ENCODE measurements around the gene YES1. TPM values are rescaled to one million over a fixed set of nuclear protein-coding genes. Genes with fewer than 3 reads are reported as not detected.
"Not testable (repeated sequence)": the region's sequence is repeated elsewhere in the genome, so short reads cannot be mapped to it uniquely, and the experiment has no call there.

Gene YES1
- total RNA-seq, 2 donors from 2014 or later = 41.2 to 50.4 TPM

DNA sequence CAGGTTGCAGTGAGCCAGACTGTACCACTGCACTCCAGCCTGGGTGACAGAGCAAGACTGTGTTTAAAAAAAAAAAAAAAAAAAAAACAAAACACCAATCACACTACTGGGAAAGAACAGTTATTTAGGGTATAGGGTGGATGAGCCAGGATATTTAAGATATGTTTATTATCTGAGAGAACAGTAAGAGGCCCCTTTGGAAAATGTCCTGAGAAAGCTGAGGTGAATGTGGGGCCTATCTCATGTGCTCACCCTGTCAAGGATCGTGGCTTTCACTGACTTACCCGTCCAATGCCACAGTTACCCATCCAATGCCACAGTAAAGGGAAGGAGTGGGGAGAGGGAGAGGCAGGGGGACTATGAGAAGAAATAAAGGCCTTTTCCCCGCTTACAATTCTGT is 79.7 kb downstream of the YES1 start:
- H3K27me3 ChIP-seq (replicated peaks; ENCODE audit: insufficient read depth) = no peaks in the 10 kb centered on the region
- TF ChIP-seq, protein P1, sequence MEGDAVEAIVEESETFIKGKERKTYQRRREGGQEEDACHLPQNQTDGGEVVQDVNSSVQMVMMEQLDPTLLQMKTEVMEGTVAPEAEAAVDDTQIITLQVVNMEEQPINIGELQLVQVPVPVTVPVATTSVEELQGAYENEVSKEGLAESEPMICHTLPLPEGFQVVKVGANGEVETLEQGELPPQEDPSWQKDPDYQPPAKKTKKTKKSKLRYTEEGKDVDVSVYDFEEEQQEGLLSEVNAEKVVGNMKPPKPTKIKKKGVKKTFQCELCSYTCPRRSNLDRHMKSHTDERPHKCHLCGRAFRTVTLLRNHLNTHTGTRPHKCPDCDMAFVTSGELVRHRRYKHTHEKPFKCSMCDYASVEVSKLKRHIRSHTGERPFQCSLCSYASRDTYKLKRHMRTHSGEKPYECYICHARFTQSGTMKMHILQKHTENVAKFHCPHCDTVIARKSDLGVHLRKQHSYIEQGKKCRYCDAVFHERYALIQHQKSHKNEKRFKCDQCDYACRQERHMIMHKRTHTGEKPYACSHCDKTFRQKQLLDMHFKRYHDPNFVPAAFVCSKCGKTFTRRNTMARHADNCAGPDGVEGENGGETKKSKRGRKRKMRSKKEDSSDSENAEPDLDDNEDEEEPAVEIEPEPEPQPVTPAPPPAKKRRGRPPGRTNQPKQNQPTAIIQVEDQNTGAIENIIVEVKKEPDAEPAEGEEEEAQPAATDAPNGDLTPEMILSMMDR (IDR thresholded peaks at IDR 0.05) = no peak
- H3K4me3 ChIP-seq = no peak overlapping the region
- H3K9me3 ChIP-seq = no peaks in the 10 kb centered on the region
- no peak for ATAC-seq (ENCODE audit: insufficient number of reproducible peaks, low FRiP score, low read depth)
- peaks cover 2% of the 10 kb centered on the region for H3K36me3 ChIP-seq
- no peaks in the 10 kb centered on the region for H3K4me1 ChIP-seq (ENCODE audit: control insufficient read depth in 1 of 2, low read depth in 2 of 2)
- H3K27ac ChIP-seq = no peak overlapping the region
- no peak for DNase-seq (ENCODE audit: low spot score)

DNA sequence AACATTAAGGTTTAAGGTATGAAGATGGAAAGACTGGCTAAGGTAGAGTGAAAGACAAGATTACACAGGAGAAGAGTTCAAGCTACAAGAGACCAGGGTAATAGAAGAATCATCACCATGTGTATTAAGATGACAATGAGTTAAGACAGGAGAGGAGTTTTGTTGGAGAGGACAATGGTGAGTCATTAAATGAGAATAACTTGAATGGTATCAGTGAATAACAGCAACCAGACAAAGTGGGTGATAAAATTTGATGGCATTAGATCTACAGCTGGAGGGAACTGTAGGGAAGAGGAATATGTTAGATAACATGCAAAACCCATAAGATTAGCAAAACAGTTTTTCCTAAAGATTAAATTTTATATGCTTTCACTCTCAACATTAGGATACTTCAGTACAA is 80.9 kb downstream of the YES1 start:
- Histone ChIP-seq H3K36me3 (peaks cover 2% of the 10 kb centered on the region), H3K9me3 (no peaks in the 10 kb centered on the region), H3K27ac (no peak overlapping the region), H3K4me1 (ENCODE audit: control insufficient read depth in 1 of 2, low read depth in 2 of 2) (no peaks in the 10 kb centered on the region), H3K27me3 (replicated peaks; ENCODE audit: insufficient read depth) (no peaks in the 10 kb centered on the region), H3K4me3 (no peak overlapping the region)
- ATAC-seq (ENCODE audit: insufficient number of reproducible peaks, low FRiP score, low read depth) = no peak
- DNase-seq (ENCODE audit: low spot score) = no peak
- TF ChIP-seq, protein P1 (IDR thresholded peaks at IDR 0.05) = no peak

DNA sequence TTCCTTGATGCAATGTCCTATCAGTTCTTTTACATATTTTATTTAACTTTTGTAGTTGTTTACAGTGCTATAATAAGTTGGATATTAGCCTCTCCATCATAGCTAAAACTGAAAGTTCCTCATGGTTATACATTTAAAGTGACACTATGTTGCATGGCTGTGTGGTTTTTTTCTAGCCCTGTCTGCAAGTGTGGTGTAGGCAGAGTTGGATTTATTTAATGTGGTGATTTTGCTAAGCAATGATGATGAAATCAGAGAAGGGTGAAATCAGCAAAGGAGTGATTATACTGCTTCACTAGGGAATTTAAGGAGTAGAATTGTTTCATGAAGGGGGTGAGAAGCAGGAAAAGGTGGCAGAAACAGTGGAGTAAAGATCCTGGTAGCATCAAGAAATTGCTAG is 81.3 kb downstream of the YES1 start:
- Histone ChIP-seq H3K9me3 (no peaks in the 10 kb centered on the region), H3K36me3 (peaks cover 2% of the 10 kb centered on the region), H3K4me1 (ENCODE audit: control insufficient read depth in 1 of 2, low read depth in 2 of 2) (no peaks in the 10 kb centered on the region), H3K27me3 (replicated peaks; ENCODE audit: insufficient read depth) (no peaks in the 10 kb centered on the region), H3K27ac (no peak overlapping the region), H3K4me3 (no peak overlapping the region)
- TF ChIP-seq, protein P1 (IDR thresholded peaks at IDR 0.05) = no peak
- DNase-seq (ENCODE audit: low spot score) (no peak), ATAC-seq (ENCODE audit: insufficient number of reproducible peaks, low FRiP score, low read depth) (no peak)

DNA sequence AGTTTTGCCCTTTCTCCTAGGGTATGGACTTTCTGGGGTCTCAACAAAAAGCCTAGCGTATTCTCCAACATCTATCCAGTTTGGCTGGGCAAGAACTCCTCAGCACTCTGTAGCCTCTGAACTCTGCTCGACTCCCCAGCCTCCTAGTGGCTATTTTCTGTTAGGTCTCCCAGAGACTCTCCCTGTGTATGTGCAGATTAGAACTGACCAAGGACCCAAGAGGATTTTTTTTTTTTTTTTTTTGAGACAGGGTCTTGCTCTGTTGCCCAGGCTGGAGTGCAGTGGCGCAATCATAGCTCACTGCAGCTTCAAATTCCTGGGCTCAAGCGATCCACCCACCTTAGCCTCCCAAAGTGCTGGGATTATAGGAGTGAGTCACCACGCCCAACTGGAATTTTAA is 81.9 kb downstream of the YES1 start:
- H3K4me1 ChIP-seq (ENCODE audit: control insufficient read depth in 1 of 2, low read depth in 2 of 2); H3K27me3 ChIP-seq (replicated peaks; ENCODE audit: insufficient read depth); DNase-seq (ENCODE audit: low spot score); H3K36me3 ChIP-seq; H3K9me3 ChIP-seq; H3K4me3 ChIP-seq; H3K27ac ChIP-seq; ATAC-seq (ENCODE audit: insufficient number of reproducible peaks, low FRiP score, low read depth): not testable (repeated sequence)

DNA sequence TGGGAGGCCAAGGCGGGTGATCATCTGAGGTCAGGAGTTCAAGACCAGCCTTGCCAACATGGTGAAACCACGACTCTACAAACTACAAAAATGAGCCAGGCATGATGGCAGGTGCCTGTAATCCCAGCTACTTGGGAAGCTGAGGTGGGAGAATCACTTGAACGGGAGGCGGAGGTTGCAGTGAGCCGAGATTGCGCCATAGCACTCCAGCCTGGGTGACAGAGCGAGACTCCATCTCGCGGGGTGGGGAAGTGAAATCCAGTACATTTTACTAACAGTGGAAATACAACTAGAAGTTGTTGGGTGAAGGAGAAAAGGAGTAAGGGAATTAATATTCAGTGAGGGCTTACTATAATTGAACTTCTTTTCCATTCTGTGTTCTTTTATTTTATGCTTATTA is 86.4 kb downstream of the YES1 start:
- no peak overlapping the region for H3K27ac ChIP-seq
- no peaks in the 10 kb centered on the region for H3K4me1 ChIP-seq (ENCODE audit: control insufficient read depth in 1 of 2, low read depth in 2 of 2)
- H3K36me3 ChIP-seq = no peaks in the 10 kb centered on the region
- H3K27me3 ChIP-seq (replicated peaks; ENCODE audit: insufficient read depth) = no peaks in the 10 kb centered on the region
- no peak overlapping the region for H3K4me3 ChIP-seq
- no peak for ATAC-seq (ENCODE audit: insufficient number of reproducible peaks, low FRiP score, low read depth)
- TF ChIP-seq, protein P1 (IDR thresholded peaks at IDR 0.05) = no peak
- DNase-seq (ENCODE audit: low spot score) = no peak
- H3K9me3 ChIP-seq = no peaks in the 10 kb centered on the region

DNA sequence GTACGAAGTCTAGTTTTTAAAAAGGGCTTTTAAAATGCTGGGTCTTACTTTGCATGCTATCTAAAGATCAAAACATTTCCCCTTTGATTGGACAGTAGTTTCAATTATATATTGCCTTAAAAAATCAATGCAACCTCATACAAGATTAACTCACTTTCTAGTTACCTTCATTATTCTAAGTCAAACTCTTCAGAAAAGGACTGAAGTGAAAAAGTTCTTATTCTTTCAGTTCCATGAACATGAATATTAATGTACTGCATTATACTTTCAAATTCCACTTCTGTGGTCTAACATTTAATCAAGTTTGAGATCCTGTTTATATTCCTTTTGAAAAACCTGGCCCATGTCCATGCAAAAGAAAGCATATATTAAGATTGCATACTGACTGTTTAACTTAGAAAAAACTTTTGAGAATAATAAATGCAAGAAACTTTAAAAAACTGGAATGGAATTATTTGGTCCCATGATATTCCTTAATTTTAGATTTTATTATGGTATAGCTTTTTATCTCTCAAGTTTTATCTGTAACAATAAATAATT is 88.4 kb downstream of the YES1 start:
- Histone ChIP-seq H3K27me3 (replicated peaks; ENCODE audit: insufficient read depth) (no peaks in the 10 kb centered on the region), H3K9me3 (no peaks in the 10 kb centered on the region), H3K4me1 (ENCODE audit: control insufficient read depth in 1 of 2, low read depth in 2 of 2) (no peaks in the 10 kb centered on the region), H3K36me3 (no peaks in the 10 kb centered on the region), H3K4me3 (no peak overlapping the region), H3K27ac (no peak overlapping the region)
- ATAC-seq (ENCODE audit: insufficient number of reproducible peaks, low FRiP score, low read depth) = no peak
- DNase-seq (ENCODE audit: low spot score) = no peak
- TF ChIP-seq, protein P1 (IDR thresholded peaks at IDR 0.05) = no peak

Measured in thoracic aorta (tissue), 2 donors.